Neural cell (in vitro differentiated cells): ENCODE data around the gene IBA57. TPM values are rescaled to one million over a fixed set of nuclear protein-coding genes. Genes with fewer than 3 reads are reported as not detected.

Experiments used
- H2AFZ ChIP-seq: fragments of 200-600, 300-800 bp; sonication (generic), shearing (Covaris generic); 2 replicates; pipeline ENCODE4 v1.6.0; 2014; ENCODE audit warnings: low read depth, mild to moderate bottlenecking, antibody characterized with exemption, low read length, moderate library complexity
- H3F3A ChIP-seq: fragments of 200-600 bp; shearing (Covaris generic); 2 replicates; pipeline ENCODE4 v1.6.1; 2016; ENCODE audit warnings: mild to moderate bottlenecking, moderate library complexity, mixed read lengths, antibody characterized with exemption, low read length; ENCODE audit not compliant: insufficient read depth, poor library complexity, severe bottlenecking
- H3K27ac ChIP-seq: fragments of 200-600, 300-800 bp; sonication (generic), shearing (Covaris generic); 2 replicates; pipeline ENCODE4 v1.5.1; 2014; ENCODE audit warnings: mild to moderate bottlenecking, low read length, moderate library complexity
- H3K27me3 ChIP-seq: fragments of 300-800, 200-600 bp; sonication (generic), shearing (Covaris generic); 2 replicates; pipeline ENCODE4 v1.6.0; 2014; ENCODE audit warnings: mild to moderate bottlenecking, low read depth, low read length, moderate library complexity; ENCODE audit not compliant: insufficient read depth
- H3K36me3 ChIP-seq: fragments of 300-800, 200-600 bp; sonication (generic), shearing (Covaris generic); 2 replicates; pipeline ENCODE4 v1.5.1; 2014; ENCODE audit warnings: mild to moderate bottlenecking, antibody characterized with exemption, low read length, moderate library complexity; ENCODE audit not compliant: insufficient read depth
- H3K4me2 ChIP-seq: fragments of 300-800, 200-600 bp; sonication (generic), shearing (Covaris generic); 2 replicates; pipeline ENCODE4 v1.6.0; 2014; ENCODE audit warnings: mild to moderate bottlenecking, low read length
- H3K4me3 ChIP-seq: fragments of 300-800, 200-600 bp; sonication (generic), shearing (Covaris generic); 2 replicates; pipeline ENCODE4 v1.5.1; 2014; ENCODE audit warnings: mild to moderate bottlenecking, low read length, moderate library complexity
- H3K79me2 ChIP-seq: fragments of 200-600 bp; shearing (Covaris generic); replicated peaks from 2 replicates; pipeline ENCODE4 v1.6.0; 2014; ENCODE audit warnings: mild to moderate bottlenecking, low read length, moderate library complexity; ENCODE audit not compliant: insufficient read depth
- H3K9ac ChIP-seq: fragments of 300-800, 200-600 bp; sonication (generic), shearing (Covaris generic); 2 replicates; pipeline ENCODE4 v1.6.1; 2016; ENCODE audit warnings: mild to moderate bottlenecking, low read length, mixed read lengths
- H3K9me2 ChIP-seq: fragments of 200-600 bp; shearing (Covaris generic); 2 replicates; pipeline ENCODE4 v1.6.1; 2016; ENCODE audit warnings: mild to moderate bottlenecking, low read length, mixed read lengths; ENCODE audit not compliant: insufficient read depth
- H3K9me3 ChIP-seq: fragments of 200-600, 300-800 bp; sonication (generic), shearing (Covaris generic); 2 replicates; pipeline ENCODE4 v1.6.1; 2016; ENCODE audit warnings: mild to moderate bottlenecking, mixed run types, low read length, moderate library complexity, mixed read lengths
- H4K20me1 ChIP-seq: fragments of 200-600 bp; shearing (Covaris generic); 2 replicates; pipeline ENCODE4 v1.6.1; 2016; ENCODE audit warnings: mild to moderate bottlenecking, mixed run types; ENCODE audit not compliant: insufficient read depth
- EP300 ChIP-seq: fragments of 450-650 bp; conservative IDR thresholded peaks from 2 replicates; pipeline ENCODE4 v1.6.1; 2014; ENCODE audit warnings: antibody characterized with exemption, mild to moderate bottlenecking, moderate library complexity; ENCODE audit not compliant: poor library complexity, severe bottlenecking
- EZH2 ChIP-seq: fragments of 200-600, 300-800 bp; shearing (Covaris generic), sonication (generic); IDR thresholded peaks from 2 replicates; pipeline ENCODE4 v1.6.1; 2014; ENCODE audit warnings: antibody characterized with exemption, low read length, borderline replicate concordance, mild to moderate bottlenecking; ENCODE audit not compliant: insufficient read depth, poor library complexity, severe bottlenecking
- MXI1 ChIP-seq: fragments of 450-650 bp; conservative IDR thresholded peaks from 2 replicates; pipeline ENCODE4 v1.6.1; 2014; ENCODE audit warnings: antibody characterized with exemption, mild to moderate bottlenecking; ENCODE audit not compliant: poor library complexity, severe bottlenecking
- POLR2AphosphoS5 ChIP-seq: IDR thresholded peaks from 2 replicates; pipeline ENCODE4 v1.6.1; 2012
- RAD21 ChIP-seq: fragments of 450-650 bp; conservative IDR thresholded peaks from 2 replicates; pipeline ENCODE4 v1.6.1; 2014; ENCODE audit warnings: antibody characterized with exemption, mild to moderate bottlenecking, moderate library complexity
- SMC3 ChIP-seq: fragments of 450-650 bp; conservative IDR thresholded peaks from 2 replicates; pipeline ENCODE4 v1.6.1; 2014; ENCODE audit warnings: antibody characterized with exemption, mild to moderate bottlenecking, moderate library complexity; ENCODE audit not compliant: poor library complexity
- TAF1 ChIP-seq: IDR thresholded peaks from 2 replicates; pipeline ENCODE4 v1.6.1; 2012; ENCODE audit warnings: low read depth
- polyA plus RNA-seq: library from polyadenylated mRNA; depleted of rRNA; stranded (reverse); fragments of >200 nt; gene quantifications from 2 replicates; pipeline ENCODE4 v1.2.3, GENCODE V29; 2014
- TF ChIP-seq, protein P1 (sequence below): IDR thresholded peaks from 2 replicates; pipeline ENCODE4 v1.6.1; 2012; ENCODE audit warnings: borderline replicate concordance
- TF ChIP-seq, protein P2 (sequence below): fragments of 450-650 bp; IDR thresholded peaks from 2 replicates; pipeline ENCODE4 v1.5.1; 2014; ENCODE audit warnings: antibody characterized with exemption, mild to moderate bottlenecking, moderate library complexity; ENCODE audit not compliant: poor library complexity, severe bottlenecking

Gene IBA57
- polyA plus RNA-seq, 1 donor from 2014 or later = 5.5 TPM

DNA sequence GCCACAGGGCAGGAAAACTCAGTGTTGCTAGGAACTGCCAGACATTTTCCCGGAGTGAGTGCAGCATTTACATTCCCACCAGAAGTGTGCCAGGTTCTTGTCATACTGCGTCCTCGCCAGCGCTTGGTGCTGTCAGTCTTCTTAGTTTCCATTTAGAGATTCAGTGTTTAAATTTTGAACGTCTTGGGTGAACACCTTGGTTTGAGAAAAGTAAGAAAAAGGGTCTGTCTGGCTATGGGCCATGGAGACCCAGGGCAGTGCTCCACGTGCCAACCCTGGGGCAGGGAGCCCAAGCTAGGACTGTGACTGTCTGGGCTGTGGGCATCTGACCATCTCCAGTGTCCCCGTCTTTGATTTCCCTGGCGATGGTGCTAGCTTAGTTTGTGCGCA is 16.0 kb downstream of the IBA57 start:
- Histone ChIP-seq H2AFZ (no peak overlapping the region), H3K4me3 (no peak overlapping the region), H3K79me2 (no peaks in the 10 kb centered on the region), H3K9me2 (no peaks in the 10 kb centered on the region), H3K9ac (no peak overlapping the region), H3K4me2 (no peak overlapping the region), H3K36me3 (no peaks in the 10 kb centered on the region), H3K9me3 (no peaks in the 10 kb centered on the region), H4K20me1 (no peaks in the 10 kb centered on the region), H3K27ac (no peak overlapping the region), H3F3A (no peaks in the 10 kb centered on the region), H3K27me3 (no peaks in the 10 kb centered on the region)
- TF ChIP-seq, protein P1, sequence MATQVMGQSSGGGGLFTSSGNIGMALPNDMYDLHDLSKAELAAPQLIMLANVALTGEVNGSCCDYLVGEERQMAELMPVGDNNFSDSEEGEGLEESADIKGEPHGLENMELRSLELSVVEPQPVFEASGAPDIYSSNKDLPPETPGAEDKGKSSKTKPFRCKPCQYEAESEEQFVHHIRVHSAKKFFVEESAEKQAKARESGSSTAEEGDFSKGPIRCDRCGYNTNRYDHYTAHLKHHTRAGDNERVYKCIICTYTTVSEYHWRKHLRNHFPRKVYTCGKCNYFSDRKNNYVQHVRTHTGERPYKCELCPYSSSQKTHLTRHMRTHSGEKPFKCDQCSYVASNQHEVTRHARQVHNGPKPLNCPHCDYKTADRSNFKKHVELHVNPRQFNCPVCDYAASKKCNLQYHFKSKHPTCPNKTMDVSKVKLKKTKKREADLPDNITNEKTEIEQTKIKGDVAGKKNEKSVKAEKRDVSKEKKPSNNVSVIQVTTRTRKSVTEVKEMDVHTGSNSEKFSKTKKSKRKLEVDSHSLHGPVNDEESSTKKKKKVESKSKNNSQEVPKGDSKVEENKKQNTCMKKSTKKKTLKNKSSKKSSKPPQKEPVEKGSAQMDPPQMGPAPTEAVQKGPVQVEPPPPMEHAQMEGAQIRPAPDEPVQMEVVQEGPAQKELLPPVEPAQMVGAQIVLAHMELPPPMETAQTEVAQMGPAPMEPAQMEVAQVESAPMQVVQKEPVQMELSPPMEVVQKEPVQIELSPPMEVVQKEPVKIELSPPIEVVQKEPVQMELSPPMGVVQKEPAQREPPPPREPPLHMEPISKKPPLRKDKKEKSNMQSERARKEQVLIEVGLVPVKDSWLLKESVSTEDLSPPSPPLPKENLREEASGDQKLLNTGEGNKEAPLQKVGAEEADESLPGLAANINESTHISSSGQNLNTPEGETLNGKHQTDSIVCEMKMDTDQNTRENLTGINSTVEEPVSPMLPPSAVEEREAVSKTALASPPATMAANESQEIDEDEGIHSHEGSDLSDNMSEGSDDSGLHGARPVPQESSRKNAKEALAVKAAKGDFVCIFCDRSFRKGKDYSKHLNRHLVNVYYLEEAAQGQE = no peak
- TF ChIP-seq EP300 = no peak
- no peak for TF ChIP-seq TAF1
- TF ChIP-seq, protein P2, sequence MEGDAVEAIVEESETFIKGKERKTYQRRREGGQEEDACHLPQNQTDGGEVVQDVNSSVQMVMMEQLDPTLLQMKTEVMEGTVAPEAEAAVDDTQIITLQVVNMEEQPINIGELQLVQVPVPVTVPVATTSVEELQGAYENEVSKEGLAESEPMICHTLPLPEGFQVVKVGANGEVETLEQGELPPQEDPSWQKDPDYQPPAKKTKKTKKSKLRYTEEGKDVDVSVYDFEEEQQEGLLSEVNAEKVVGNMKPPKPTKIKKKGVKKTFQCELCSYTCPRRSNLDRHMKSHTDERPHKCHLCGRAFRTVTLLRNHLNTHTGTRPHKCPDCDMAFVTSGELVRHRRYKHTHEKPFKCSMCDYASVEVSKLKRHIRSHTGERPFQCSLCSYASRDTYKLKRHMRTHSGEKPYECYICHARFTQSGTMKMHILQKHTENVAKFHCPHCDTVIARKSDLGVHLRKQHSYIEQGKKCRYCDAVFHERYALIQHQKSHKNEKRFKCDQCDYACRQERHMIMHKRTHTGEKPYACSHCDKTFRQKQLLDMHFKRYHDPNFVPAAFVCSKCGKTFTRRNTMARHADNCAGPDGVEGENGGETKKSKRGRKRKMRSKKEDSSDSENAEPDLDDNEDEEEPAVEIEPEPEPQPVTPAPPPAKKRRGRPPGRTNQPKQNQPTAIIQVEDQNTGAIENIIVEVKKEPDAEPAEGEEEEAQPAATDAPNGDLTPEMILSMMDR = no peak
- TF ChIP-seq RAD21 = no peak
- no peak for TF ChIP-seq EZH2
- no peak for TF ChIP-seq SMC3
- no peak for TF ChIP-seq MXI1
- no peak for TF ChIP-seq POLR2AphosphoS5

DNA sequence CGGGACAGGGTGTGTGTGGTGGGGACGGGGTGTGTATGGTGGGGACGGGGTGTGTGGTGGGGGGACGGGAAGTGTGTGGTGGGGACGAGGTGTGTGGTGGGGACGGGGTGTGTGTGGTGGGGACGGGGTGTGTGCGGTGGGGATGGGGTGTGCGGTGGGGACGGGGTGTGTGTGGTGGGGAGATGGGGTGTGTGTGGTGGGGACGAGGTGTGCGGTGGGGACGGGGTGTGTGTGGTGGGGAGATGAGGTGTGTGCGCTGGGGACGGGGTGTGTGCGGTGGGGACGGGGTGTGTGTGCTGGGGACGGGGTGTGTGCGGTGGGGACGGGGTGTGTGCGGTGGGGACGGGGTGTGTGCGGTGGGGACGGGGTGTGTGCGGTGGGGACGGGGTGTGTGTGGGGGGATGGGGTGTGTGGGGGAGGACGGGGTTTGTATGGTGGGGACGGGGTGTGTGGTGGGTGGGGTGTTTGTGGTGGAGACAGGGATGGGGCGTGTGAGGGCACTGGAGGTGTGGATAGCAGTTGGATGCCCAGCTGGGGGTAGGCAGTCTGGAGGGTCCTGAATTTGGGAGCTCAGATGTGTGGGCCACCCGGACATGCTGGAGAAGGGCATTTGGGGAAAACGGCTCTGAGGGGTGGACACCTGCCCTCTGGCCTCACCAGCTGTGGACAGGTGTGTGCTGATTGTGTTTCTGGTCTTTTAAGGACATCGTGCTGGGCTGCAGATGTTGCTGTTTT is 16.9 kb downstream of the IBA57 start:
- TF ChIP-seq TAF1 (no peak), EP300 (no peak)
- TF ChIP-seq, protein P2 = no peak
- no peaks in the 10 kb centered on the region for H4K20me1 ChIP-seq
- H3K9me2 ChIP-seq = no peaks in the 10 kb centered on the region
- no peaks in the 10 kb centered on the region for H3K27me3 ChIP-seq
- H3K79me2 ChIP-seq = no peaks in the 10 kb centered on the region
- H3K4me3 ChIP-seq = no peak overlapping the region
- no peaks in the 10 kb centered on the region for H3F3A ChIP-seq
- no peaks in the 10 kb centered on the region for H3K36me3 ChIP-seq
- H3K9me3 ChIP-seq = no peaks in the 10 kb centered on the region
- H3K27ac ChIP-seq = no peak overlapping the region
- no peak overlapping the region for H3K4me2 ChIP-seq
- H2AFZ ChIP-seq = no peak overlapping the region
- no peak overlapping the region for H3K9ac ChIP-seq
